Memory B cell (primary cell): ENCODE measurements around the gene IDH1.
"Not testable (repeated sequence)": the region's sequence is repeated elsewhere in the genome, so short reads cannot be mapped to it uniquely, and the experiment has no call there.

Experiments used
- ATAC-seq: fragments of 150-1000 bp; cut with Tn5 transposase; 2 replicates; pipeline ENCODE4 v1.10.0; 2021; ENCODE audit warnings: low read depth, mild to moderate bottlenecking, moderate library complexity
- DNase-seq, 2 donors: peaks; one replicate each; pipeline ENCODE4 v3.0.0; 2022; ENCODE audit warnings: low spot score in 2 of 2
- H3K27ac Mint-ChIP-seq: one replicate; pipeline ENCODE4 v1.8.0; 2022; ENCODE audit warnings: mild to moderate bottlenecking, moderate library complexity, mixed read lengths
- H3K27me3 Mint-ChIP-seq: one replicate; pipeline ENCODE4 v1.8.0; 2022; ENCODE audit warnings: mixed read lengths
- H3K36me3 Mint-ChIP-seq: one replicate; pipeline ENCODE4 v1.8.0; 2022; ENCODE audit warnings: mild to moderate bottlenecking, mixed read lengths
- H3K4me1 Mint-ChIP-seq: one replicate; pipeline ENCODE4 v1.8.0; 2022; ENCODE audit warnings: mixed read lengths
- H3K4me3 Mint-ChIP-seq: one replicate; pipeline ENCODE4 v1.8.0; 2022; ENCODE audit warnings: mild to moderate bottlenecking, moderate library complexity, mixed read lengths
- H3K9me3 Mint-ChIP-seq: one replicate; pipeline ENCODE4 v1.8.0; 2022; ENCODE audit warnings: mixed read lengths

IDH1 gene

GRCh38 chr2:208268156-208268952 is 13.5 kb upstream of the IDH1 start:
- DNase-seq (no peak), ATAC-seq (no peak)
- Mint-ChIP-seq H3K9me3 (no peaks in the 10 kb centered on the region), H3K4me3 (peak overlapping the region; percentile 52), H3K27me3 (no peaks in the 10 kb centered on the region), H3K4me1 (peaks cover 26% of the 10 kb centered on the region), H3K27ac (peak overlapping the region; percentile 94), H3K36me3 (peaks cover 5% of the 10 kb centered on the region)

DNA sequence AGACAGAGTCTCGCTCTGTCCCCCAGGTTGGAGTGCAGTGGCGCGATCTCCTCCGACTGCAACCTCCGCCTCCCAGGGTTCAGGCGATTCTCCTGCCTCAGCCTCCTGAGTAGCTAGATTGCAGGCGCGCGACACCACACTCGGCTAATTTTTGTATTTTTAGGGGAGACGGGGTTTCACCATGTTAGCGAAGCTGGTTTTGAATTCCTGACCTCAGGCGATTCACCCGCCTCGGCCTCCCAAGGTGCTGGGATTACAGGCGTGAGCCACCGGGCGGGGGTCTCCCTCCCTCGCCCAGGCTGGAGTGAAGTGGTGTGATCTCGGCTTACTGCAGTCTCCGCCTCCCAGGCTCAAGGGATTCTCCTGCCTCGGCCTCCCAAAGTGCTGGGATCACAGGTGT is 12.7 kb upstream of the IDH1 start:
- H3K36me3 Mint-ChIP-seq, H3K27me3 Mint-ChIP-seq, DNase-seq, ATAC-seq, H3K9me3 Mint-ChIP-seq: not testable (repeated sequence)
- peaks cover 29% of the 10 kb centered on the region for H3K4me1 Mint-ChIP-seq
- peak overlapping the region; percentile 90 for H3K4me3 Mint-ChIP-seq
- peak overlapping the region; percentile 94 for H3K27ac Mint-ChIP-seq

DNA sequence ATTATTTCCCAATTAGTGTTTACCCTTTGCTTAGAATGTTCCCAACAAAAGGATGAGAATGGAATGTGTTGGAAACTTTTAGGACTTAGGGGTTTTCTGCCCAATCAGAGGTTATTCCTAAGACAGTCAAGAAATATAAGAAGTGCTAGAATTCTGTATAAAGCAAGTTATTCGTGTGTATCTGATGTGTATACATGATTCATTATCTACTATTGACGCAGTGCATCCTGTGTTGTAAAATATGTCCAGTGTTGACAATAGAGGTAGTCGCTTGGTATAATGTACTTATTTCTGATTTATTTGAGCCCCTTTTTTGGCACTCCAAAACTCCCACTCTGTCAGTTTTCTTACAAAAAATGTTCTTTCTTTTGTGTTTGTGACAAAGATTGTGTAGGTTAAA is 12.1 kb upstream of the IDH1 start:
- no peak for DNase-seq
- Mint-ChIP-seq H3K4me3 (peak overlapping the region; percentile 90), H3K36me3 (peaks cover 5% of the 10 kb centered on the region), H3K27me3 (no peaks in the 10 kb centered on the region), H3K9me3 (peaks cover 2% of the 10 kb centered on the region), H3K4me1 (peaks cover 29% of the 10 kb centered on the region), H3K27ac (peak overlapping the region; percentile 94)
- no peak for ATAC-seq

DNA sequence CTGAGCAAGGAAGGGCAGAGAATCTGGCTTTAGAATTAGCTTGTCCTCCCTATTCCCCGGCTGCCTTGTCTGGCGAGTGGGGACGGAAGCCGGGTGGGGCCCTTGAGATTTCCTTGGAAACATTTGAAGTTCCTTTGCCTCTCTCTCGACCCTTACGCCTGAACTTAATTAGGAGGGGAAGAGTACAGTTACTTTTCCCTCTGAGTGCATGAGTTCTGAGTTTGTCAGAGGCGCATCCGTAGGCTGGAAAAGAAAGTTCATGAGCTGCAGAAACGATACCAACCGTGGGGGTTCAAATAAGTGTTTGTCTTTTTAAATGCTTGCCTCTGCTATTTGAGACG is 11.7 kb upstream of the IDH1 start:
- Mint-ChIP-seq H3K36me3 (peaks cover 3% of the 10 kb centered on the region), H3K4me1 (peaks cover 27% of the 10 kb centered on the region), H3K27me3 (no peaks in the 10 kb centered on the region), H3K27ac (peak overlapping the region; percentile 94), H3K9me3 (peaks cover 2% of the 10 kb centered on the region), H3K4me3 (peak overlapping the region; percentile 90)
- DNase-seq (no peak), ATAC-seq (no peak)

DNA sequence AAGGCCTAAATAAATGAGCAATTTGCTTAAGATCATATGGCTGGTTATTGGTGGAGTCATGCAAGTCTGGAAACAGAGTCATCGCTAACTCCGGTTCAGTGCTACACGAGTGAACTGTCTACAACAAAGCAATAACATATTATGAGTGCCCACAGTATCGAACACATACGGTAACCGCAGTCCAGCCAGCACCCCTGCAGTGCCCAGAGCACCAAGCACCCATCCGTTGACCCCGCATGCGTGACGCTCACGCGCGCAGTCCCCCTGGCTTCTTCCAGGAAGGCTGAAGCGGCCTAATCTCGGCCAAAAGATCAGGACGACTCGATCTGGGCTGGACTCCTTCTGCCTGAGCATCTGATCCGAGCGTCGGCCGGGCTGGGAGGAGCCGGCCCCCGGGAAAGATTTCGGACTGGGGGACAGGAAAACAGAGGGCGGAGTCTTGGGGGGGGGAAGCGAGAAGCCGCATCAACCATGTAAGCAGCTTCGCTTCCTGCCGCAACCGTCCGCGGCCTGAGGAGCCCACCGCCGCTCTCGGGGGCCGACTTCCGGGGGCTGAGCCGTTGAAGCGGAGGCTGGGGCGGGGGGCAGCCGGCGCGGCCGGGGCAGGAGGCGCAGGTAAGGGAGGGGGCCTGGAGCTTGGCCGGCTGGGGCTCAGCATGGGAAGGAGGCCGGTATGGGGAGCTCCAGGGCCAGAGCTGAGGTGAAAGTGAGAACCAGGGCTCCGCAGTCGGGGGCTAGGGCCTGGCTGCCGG is 11.1 kb upstream of the IDH1 start, which contains the start of gene PIKFYVE:
Gene PIKFYVE (plus strand): TSS at position 455 of the 752 bp plus-strand sequence. CDS start 5,265 bp downstream, outside the sequence.
- Mint-ChIP-seq H3K4me3 (peak within 1 kb of the TSS; percentile 90), H3K27me3 (no peaks in the 10 kb centered on the region), H3K36me3 (no peaks in the 10 kb centered on the region), H3K27ac (peak within 1 kb of the TSS; percentile 94), H3K9me3 (peaks cover 2% of the 10 kb centered on the region), H3K4me1 (peaks cover 25% of the 10 kb centered on the region)
- ATAC-seq (peak; percentile 79), DNase-seq (peak; percentile 84 to 86)

DNA sequence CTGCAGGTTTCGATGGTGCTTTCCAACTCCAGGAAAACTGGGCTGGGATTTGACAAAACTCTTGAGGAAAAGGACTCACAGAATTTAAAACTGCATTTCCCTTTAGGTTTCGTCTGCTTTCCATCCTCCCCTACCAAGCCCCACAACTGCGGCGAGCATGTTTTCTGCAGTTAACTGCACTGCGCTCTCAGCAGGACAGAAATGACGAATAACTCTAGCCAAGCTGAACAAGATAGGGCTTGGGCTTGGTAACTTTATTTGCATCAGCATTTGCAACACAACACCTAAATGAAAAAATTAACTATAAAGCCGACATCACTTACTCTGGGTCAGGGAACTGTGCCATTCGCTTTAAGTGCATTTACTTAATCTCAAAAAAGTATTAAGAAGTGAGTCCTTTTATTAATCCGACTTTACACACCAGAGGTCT is 10.5 kb upstream of the IDH1 start:
- peak; percentile 70 for ATAC-seq
- Mint-ChIP-seq H3K27me3 (no peaks in the 10 kb centered on the region), H3K27ac (peak overlapping the region; percentile 94), H3K4me3 (peak overlapping the region; percentile 90), H3K36me3 (no peaks in the 10 kb centered on the region), H3K9me3 (peaks cover 2% of the 10 kb centered on the region), H3K4me1 (peaks cover 25% of the 10 kb centered on the region)
- peak; percentile 14 to 62 for DNase-seq

GRCh38 chr2:208256849-208257813 is 2.3 kb upstream of the IDH1 start:
- not testable (repeated sequence) for H3K36me3 Mint-ChIP-seq, H3K27me3 Mint-ChIP-seq, DNase-seq, H3K27ac Mint-ChIP-seq, H3K9me3 Mint-ChIP-seq, ATAC-seq, H3K4me3 Mint-ChIP-seq
- peaks cover 16% of the 10 kb centered on the region for H3K4me1 Mint-ChIP-seq

- H3K4me1 Mint-ChIP-seq: peaks cover 16% of the 10 kb centered on the region
- no peak overlapping the region for H3K4me3 Mint-ChIP-seq
- H3K27me3 Mint-ChIP-seq: no peaks in the 10 kb centered on the region
- no peak overlapping the region for H3K27ac Mint-ChIP-seq
- DNase-seq: no peak
- no peaks in the 10 kb centered on the region for H3K36me3 Mint-ChIP-seq
- no peaks in the 10 kb centered on the region for H3K9me3 Mint-ChIP-seq
- no peak for ATAC-seq
These were observed 1.4 kb upstream of the IDH1 start for GRCh38 chr2:208256192-208256782.

- Mint-ChIP-seq H3K27ac (peak overlapping the region; percentile 84), H3K4me3 (peak overlapping the region; percentile 100), H3K27me3 (no peaks in the 10 kb centered on the region), H3K9me3 (no peaks in the 10 kb centered on the region), H3K36me3 (no peaks in the 10 kb centered on the region), H3K4me1 (peaks cover 16% of the 10 kb centered on the region)
- ATAC-seq (no peak), DNase-seq (no peak)
These were observed 761 bp upstream of the IDH1 start for GRCh38 chr2:208255557-208256106.

GRCh38 chr2:208254118-208254870 is 577 bp downstream of the IDH1 start:
- ATAC-seq (peak; percentile 75), DNase-seq (peak; percentile 76 to 83)
- H3K4me3 Mint-ChIP-seq: peak overlapping the region; percentile 100
- H3K4me1 Mint-ChIP-seq: peaks cover 16% of the 10 kb centered on the region
- no peaks in the 10 kb centered on the region for H3K9me3 Mint-ChIP-seq
- H3K27ac Mint-ChIP-seq: peak overlapping the region; percentile 84
- H3K27me3 Mint-ChIP-seq: no peaks in the 10 kb centered on the region
- H3K36me3 Mint-ChIP-seq: peaks cover 3% of the 10 kb centered on the region

- no peak for DNase-seq
- Mint-ChIP-seq H3K4me1 (peaks cover 16% of the 10 kb centered on the region), H3K36me3 (peaks cover 5% of the 10 kb centered on the region), H3K27ac (no peak overlapping the region), H3K27me3 (no peaks in the 10 kb centered on the region), H3K9me3 (no peaks in the 10 kb centered on the region), H3K4me3 (peak overlapping the region; percentile 100)
- ATAC-seq: no peak
These were observed 1.2 kb downstream of the IDH1 start for GRCh38 chr2:208253600-208254117.

DNA sequence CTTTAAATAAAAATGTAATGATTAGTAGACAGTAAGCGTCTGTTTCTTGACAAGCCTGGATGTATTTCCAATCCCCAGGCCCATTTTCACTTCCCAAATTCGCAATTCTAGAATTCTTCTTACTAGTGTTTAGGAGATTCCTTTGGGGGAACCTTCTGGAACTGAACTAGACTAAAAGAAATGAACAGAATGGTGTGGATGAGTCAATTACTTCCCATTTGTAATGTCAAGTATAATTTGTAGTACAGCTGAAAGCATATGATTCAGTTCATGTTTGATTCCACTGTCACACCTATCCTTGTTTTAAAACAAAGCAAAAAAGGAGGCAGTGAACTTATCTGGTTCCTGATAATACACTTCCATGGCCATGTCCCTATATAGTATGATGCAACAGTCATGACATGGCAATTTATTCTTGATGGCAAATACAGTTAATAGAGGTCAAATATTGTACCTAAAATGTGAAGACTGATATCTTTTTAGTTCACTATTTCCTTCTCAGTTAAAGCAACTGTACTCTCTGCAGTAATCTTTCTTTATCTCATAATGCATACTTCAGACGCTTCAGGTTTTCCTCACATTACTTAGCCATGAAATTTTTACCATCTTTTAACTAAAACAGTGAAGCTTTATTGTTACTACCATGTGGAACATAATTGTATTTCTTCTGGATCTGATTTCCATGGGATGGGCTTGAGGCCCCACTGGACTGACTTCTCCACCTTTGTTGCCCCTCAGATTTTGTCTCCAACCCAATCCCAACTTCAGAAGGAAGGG is 2.0 kb downstream of the IDH1 start:
- Mint-ChIP-seq H3K27ac (no peak overlapping the region), H3K9me3 (no peaks in the 10 kb centered on the region), H3K27me3 (no peaks in the 10 kb centered on the region), H3K4me1 (peaks cover 16% of the 10 kb centered on the region), H3K36me3 (peaks cover 11% of the 10 kb centered on the region), H3K4me3 (no peak overlapping the region)
- DNase-seq (no peak), ATAC-seq (no peak)
